H1 (cell line): ENCODE results near the gene PIK3R3. TPM values are rescaled to one million over a fixed set of nuclear protein-coding genes. Genes with fewer than 3 reads are reported as not detected.

Experiments
- CTCF ChIA-PET: fragments of 300-600 bp; sonication (Branson Sonifier 250); formaldehyde crosslinking; loops from one replicate; lab custom pipeline; 2021; ENCODE audit not compliant: partially characterized antibody; lab: Charles Lee
- POLR2A ChIA-PET: fragments of 300-600 bp; sonication (Branson Sonifier 250); formaldehyde crosslinking; loops from one replicate; lab custom pipeline; 2021; ENCODE audit warnings: inconsistent platforms; ENCODE audit not compliant: partially characterized antibody; lab: Charles Lee
- DNase-seq, 2 experiments: peaks; one replicate each; pipeline versions ENCODE4 v3.0.0 to v3.0.0-alpha.2; 2010 to 2022; ENCODE audit warnings: low spot score in 2 of 2, low read depth in 1 of 2, mixed read lengths in 1 of 2
- FAIRE-seq: peaks from 2 replicates; lab custom pipeline; 2011; peaks lifted over from hg19 to GRCh38; lab: Jason Lieb, UNC
- H2AFZ ChIP-seq: 2 replicates; pipeline ENCODE4 v1.8.1; 2012; ENCODE audit warnings: low read length, inconsistent platforms
- H2AK5ac ChIP-seq: 2 replicates; pipeline ENCODE4 v1.6.1; 2013; ENCODE audit warnings: low read depth, low read length
- H2BK120ac ChIP-seq: replicated peaks from 2 replicates; pipeline ENCODE3; 2013; ENCODE audit warnings: low read depth, low read length, inconsistent platforms
- H2BK12ac ChIP-seq: 2 replicates; pipeline ENCODE4 v1.6.1; 2013; ENCODE audit warnings: low read depth, low read length
- H2BK15ac ChIP-seq: 2 replicates; pipeline ENCODE4 v1.6.1; 2013; ENCODE audit warnings: low read length
- H2BK20ac ChIP-seq: 2 replicates; pipeline ENCODE4 v1.6.1; 2013; ENCODE audit warnings: low read length
- H2BK5ac ChIP-seq: 2 replicates; pipeline ENCODE4 v1.6.1; 2013; ENCODE audit warnings: low read depth, low read length
- H3K14ac ChIP-seq: 2 replicates; pipeline ENCODE4 v1.6.1; 2013; ENCODE audit warnings: inconsistent platforms; ENCODE audit not compliant: insufficient read length
- H3K18ac ChIP-seq: 2 replicates; pipeline ENCODE4 v1.6.1; 2013; ENCODE audit warnings: low read length; ENCODE audit errors: extremely low read depth
- H3K23ac ChIP-seq: 2 replicates; pipeline ENCODE4 v1.6.1; 2013; ENCODE audit warnings: inconsistent platforms; ENCODE audit not compliant: insufficient read length
- H3K23me2 ChIP-seq: 2 replicates; pipeline ENCODE4 v1.6.1; 2013; ENCODE audit warnings: low read depth, low read length
- H3K27ac ChIP-seq: 2 replicates; pipeline ENCODE4 v1.6.1; 2011; ENCODE audit warnings: low read depth, low read length, inconsistent platforms
- H3K27me3 ChIP-seq, 4 experiments: replicated peaks in 1 of 4; 1 replicate in 1 of 4; 2 replicates in 3 of 4; pipeline versions ENCODE4 v1.6.1 to v1.8.1; 2011 to 2013; ENCODE audit warnings: low read length in 3 of 4, mild to moderate bottlenecking in 3 of 4, inconsistent platforms in 2 of 4, mixed read lengths in 2 of 4, moderate library complexity in 1 of 4; ENCODE audit not compliant: control insufficient read depth in 3 of 4, insufficient read depth in 3 of 4; ENCODE audit errors: extremely low read depth in 1 of 4
- H3K36me3 ChIP-seq, 4 experiments: 2 replicates each; pipeline versions ENCODE4 v1.6.1 to v1.8.1; 2011 to 2013; ENCODE audit warnings: mild to moderate bottlenecking in 4 of 4, low read length in 3 of 4, moderate library complexity in 2 of 4, control low read depth in 1 of 4, inconsistent platforms in 1 of 4; ENCODE audit not compliant: insufficient read depth in 4 of 4, control insufficient read depth in 2 of 4
- H3K4ac ChIP-seq: replicated peaks from 2 replicates; pipeline ENCODE3; 2013; ENCODE audit warnings: low read length, low read depth, mixed read lengths, inconsistent platforms; ENCODE audit not compliant: insufficient read length
- H3K4me1 ChIP-seq, 4 experiments: replicated peaks in 1 of 4; 1 replicate in 1 of 4; 2 replicates in 3 of 4; pipeline versions ENCODE4 v1.6.1 to v1.8.1; 2011 to 2013; ENCODE audit warnings: low read length in 3 of 4, inconsistent platforms in 2 of 4, mixed read lengths in 1 of 4; ENCODE audit not compliant: insufficient read depth in 4 of 4, control insufficient read depth in 3 of 4
- H3K4me2 ChIP-seq, 2 experiments: 2 replicates each; pipeline versions ENCODE4 v1.6.1 to v1.8.1; 2011 to 2013; ENCODE audit warnings: low read depth in 2 of 2, low read length in 2 of 2, control low read depth in 1 of 2, inconsistent platforms in 1 of 2, mild to moderate bottlenecking in 1 of 2; ENCODE audit not compliant: insufficient read depth in 1 of 2
- H3K4me3 ChIP-seq, 4 experiments: fragments of 200-600, 300-600 bp in 1 of 4; sonication (generic), shearing (Covaris generic), sonication (Bioruptor Twin) in 1 of 4; 2 replicates each; pipeline versions ENCODE4 v1.5.1 to v1.8.1; 2011 to 2016; ENCODE audit warnings: low read length in 4 of 4, low read depth in 3 of 4, control low read depth in 2 of 4, inconsistent platforms in 2 of 4, mild to moderate bottlenecking in 2 of 4, mixed read lengths in 1 of 4, moderate library complexity in 1 of 4; ENCODE audit not compliant: insufficient read depth in 2 of 4; ENCODE audit errors: extremely low read depth in 1 of 4
- H3K56ac ChIP-seq: replicated peaks from 2 replicates; pipeline ENCODE3; 2013; ENCODE audit warnings: low read depth, mild to moderate bottlenecking, mixed read lengths, low read length, inconsistent platforms; ENCODE audit not compliant: insufficient read length
- H3K79me1 ChIP-seq: 2 replicates; pipeline ENCODE4 v1.6.1; 2013; ENCODE audit warnings: low read depth, low read length, control low read depth
- H3K79me2 ChIP-seq, 2 experiments: 2 replicates each; pipeline versions ENCODE4 v1.6.1 to v1.8.1; 2012 to 2013; ENCODE audit warnings: low read length in 2 of 2, mild to moderate bottlenecking in 2 of 2, inconsistent platforms in 1 of 2; ENCODE audit not compliant: insufficient read depth in 2 of 2, control insufficient read depth in 1 of 2
- H3K9ac ChIP-seq, 4 experiments: replicated peaks in 1 of 4; 1 replicate in 1 of 4; 2 replicates in 3 of 4; pipeline versions ENCODE4 v1.6.1 to v1.8.1; 2011 to 2013; ENCODE audit warnings: low read depth in 3 of 4, low read length in 3 of 4, control low read depth in 2 of 4, mild to moderate bottlenecking in 2 of 4, moderate library complexity in 2 of 4, inconsistent platforms in 1 of 4; ENCODE audit errors: extremely low read depth in 1 of 4
- H3K9me3 ChIP-seq, 2 experiments: 2 replicates each; pipeline versions ENCODE4 v1.6.1 to v1.8.1; 2012 to 2013; ENCODE audit warnings: mild to moderate bottlenecking in 2 of 2, moderate library complexity in 2 of 2, control low read depth in 1 of 2, inconsistent platforms in 1 of 2, low read depth in 1 of 2, low read length in 1 of 2, mixed read lengths in 1 of 2; ENCODE audit not compliant: insufficient read depth in 2 of 2
- H4K20me1 ChIP-seq, 2 experiments: replicated peaks in 1 of 2; 2 replicates each; pipeline versions ENCODE3 to v1.8.1; 2011 to 2013; ENCODE audit warnings: inconsistent platforms in 2 of 2, low read length in 2 of 2, mild to moderate bottlenecking in 1 of 2; ENCODE audit not compliant: insufficient read depth in 2 of 2, control insufficient read depth in 1 of 2
- H4K5ac ChIP-seq: 2 replicates; pipeline ENCODE4 v1.6.1; 2013; ENCODE audit warnings: low read length, low read depth, mixed read lengths, inconsistent platforms; ENCODE audit not compliant: insufficient read length
- H4K8ac ChIP-seq: 2 replicates; pipeline ENCODE4 v1.8.0; 2013; ENCODE audit warnings: mild to moderate bottlenecking, moderate library complexity, low read length, inconsistent platforms; ENCODE audit not compliant: insufficient read depth; ENCODE audit errors: extremely low read depth
- H4K91ac ChIP-seq: replicated peaks from 2 replicates; pipeline ENCODE3; 2013; ENCODE audit warnings: low read length, mixed read lengths, inconsistent platforms; ENCODE audit not compliant: insufficient read length
- BCL11A ChIP-seq, 2 experiments: IDR thresholded peaks; one replicate each; pipeline ENCODE4 v1.6.1; 2011; ENCODE audit warnings: low read depth in 2 of 2, low read length in 2 of 2, mild to moderate bottlenecking in 2 of 2
- CHD1 ChIP-seq: IDR thresholded peaks from 2 replicates; pipeline ENCODE4 v1.6.1; 2012; ENCODE audit warnings: low read depth, low read length, improper control_type of control experiment
- KDM1A ChIP-seq: fragments of 200-600, 300-600 bp; sonication (generic); IDR thresholded peaks from 2 replicates; pipeline ENCODE4 v1.7.1; 2016; ENCODE audit warnings: mild to moderate bottlenecking, low read length, borderline replicate concordance
- MAFK ChIP-seq: IDR thresholded peaks from 2 replicates; pipeline ENCODE4 v1.6.1; 2012; ENCODE audit warnings: low read depth, mild to moderate bottlenecking, improper control_type of control experiment, low read length
- SRF ChIP-seq: IDR thresholded peaks from 2 replicates; pipeline ENCODE4 v1.6.1; 2011; ENCODE audit warnings: mild to moderate bottlenecking, low read depth, low read length, moderate library complexity
- TBP ChIP-seq: IDR thresholded peaks from 2 replicates; pipeline ENCODE4 v1.6.1; 2011; ENCODE audit warnings: low read depth, low read length, improper control_type of control experiment
- WGBS, 2 experiments: shearing (Covaris generic) in 1 of 2; methylation state at CpG; one replicate each; pipeline versions ENCODE4 v1.1.6 to v1.1.7; 2013 to 2015; ENCODE audit warnings: low lambda C conversion rate in 2 of 2, mixed read lengths in 2 of 2, inconsistent platforms in 1 of 2, low coverage in 1 of 2, missing lambda C conversion rate in 1 of 2; ENCODE audit not compliant: insufficient replicate concordance in 2 of 2, insufficient coverage in 1 of 2, insufficient read length in 1 of 2; ENCODE audit errors: extremely low coverage in 1 of 2, missing lambda C conversion rate in 1 of 2; 5-methylcytosine and 5-hydroxymethylcytosine counted together
- polyA plus RNA-seq, 7 experiments: library from polyadenylated mRNA; depleted of rRNA in 3 of 7; stranded (reverse) in 5 of 7; unstranded in 2 of 7; fragments of >200 nt in 5 of 7; fragments of 200-250 nt in 2 of 7; gene quantifications; 1 replicate in 5 of 7; 2 replicates in 1 of 7; 4 replicates in 1 of 7; pipeline versions ENCODE4 v1.2.1 to v1.2.3, GENCODE V29; 2011 to 2013; ENCODE audit warnings: missing spikeins in 2 of 7, mixed read lengths in 2 of 7
- total RNA-seq: library from RNA; stranded (reverse); fragmentation: NEBNext Ultra II Directional; extraction: Animal tissue kit (Norgen Biotek cat#: 25700); gene quantifications from 2 replicates; pipeline ENCODE4 v1.2.1, GENCODE V29; 2021

PIK3R3 gene
- total and polyA plus RNA-seq, 2 of the 8 experiments (the other 6 are each of a cell fraction or from before 2014, with no cell fraction given): 5.3 to 13.6 TPM

DNA sequence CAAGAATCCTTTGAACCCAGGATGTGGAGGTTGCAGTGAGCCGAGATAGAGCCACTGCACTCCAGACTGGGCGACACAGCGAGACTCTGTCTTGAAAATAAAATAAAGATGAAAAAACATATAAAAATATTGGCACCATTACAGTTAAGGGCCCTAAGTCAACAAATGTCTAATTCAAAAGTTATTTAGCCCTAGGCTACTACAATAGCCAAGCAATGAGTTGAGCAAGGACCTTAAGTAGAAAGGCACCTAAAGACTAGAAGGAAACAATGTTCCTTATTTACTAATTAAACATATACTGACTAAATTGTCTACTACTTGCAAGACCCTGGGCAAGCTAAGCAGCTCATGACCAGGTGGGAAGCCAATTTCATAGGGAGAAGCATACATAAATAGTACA lies 4.1 kb downstream of the PIK3R3 start:
- Histone ChIP-seq H2BK12ac (no peak overlapping the region), H2BK15ac (no peak overlapping the region), H3K18ac (no peak overlapping the region), H2BK20ac (no peak overlapping the region), H3K4me3 (no peak overlapping the region), H3K79me2 (peaks cover 0 to 25% of the 10 kb centered on the region in 2 experiments; a peak in 2 of 4 replicates), H3K4me1 (peaks cover 0 to 2% (median under 1%) of the 10 kb centered on the region in 4 experiments; a peak in 3 of 7 replicates), H4K91ac (no peak overlapping the region), H3K27ac (no peak overlapping the region), H3K23ac (no peak overlapping the region), H3K9me3 (no peaks in the 10 kb centered on the region), H3K14ac (no peak overlapping the region), H4K5ac (no peak overlapping the region), H4K8ac (no peak overlapping the region), H2AK5ac (no peak overlapping the region), H3K79me1 (no peaks in the 10 kb centered on the region), H3K56ac (no peak overlapping the region), H2AFZ (no peak overlapping the region), H3K9ac (no peak overlapping the region), H4K20me1 (peaks cover 0 to 3% of the 10 kb centered on the region in 2 experiments), H2BK120ac (no peak overlapping the region), H3K36me3 (no peaks in the 10 kb centered on the region), H3K4me2 (no peak overlapping the region), H3K27me3 (no peaks in the 10 kb centered on the region), H3K4ac (no peak overlapping the region), H3K23me2 (peaks cover 9% of the 10 kb centered on the region), H2BK5ac (no peak overlapping the region)
- ChIA-PET POLR2A (no interaction called here), CTCF (interaction anchor here (1.0 to 1.8 kb wide), 4 partner anchors 11 to 52 kb away, joined by 4 to 5 read pairs (median 4); no protein-coding TSS in a partner anchor)
- no peak for DNase-seq
- 94% methylated on average over 3 of the region's 3 CpGs; no CpG with 5 or more reads in 1 of the 2 experiments for WGBS, 2 experiments
- no peak for FAIRE-seq
- no peak for TF ChIP-seq KDM1A
- TF ChIP-seq SRF: no peak
- no peak for TF ChIP-seq TBP
- no peak for TF ChIP-seq CHD1
- TF ChIP-seq BCL11A (IDR thresholded peaks at IDR 0.05; ENCODE audit: low read depth in 2 of 2, low read length in 2 of 2): no peak
- no peak for TF ChIP-seq MAFK
